ENCODE measurements around the gene UBE2D1.

DNA sequence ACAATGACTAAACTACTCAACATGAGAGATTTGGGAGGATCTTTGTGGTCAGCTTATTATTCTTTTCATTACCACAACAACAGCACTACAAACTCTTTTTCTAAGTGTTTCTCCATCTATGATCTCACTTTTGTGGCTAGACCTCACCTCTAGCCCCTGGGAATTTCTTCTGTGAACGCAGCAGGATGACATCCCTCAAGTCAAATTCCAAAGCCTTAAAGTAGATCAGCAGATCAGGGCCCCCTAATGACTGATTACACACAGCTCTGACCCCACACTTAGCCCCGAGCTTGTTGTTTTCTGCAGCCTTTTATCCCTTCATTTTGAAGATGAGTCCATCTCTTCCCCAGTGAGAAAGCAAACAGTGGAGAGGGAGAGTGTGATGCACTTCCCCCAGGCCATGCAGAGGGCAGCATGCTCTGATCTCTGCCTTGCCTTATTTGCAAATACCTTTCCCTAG, 77.7 kb downstream of the UBE2D1 start:
- TF ChIP-seq EP300 (IDR thresholded peaks at IDR 0.05): no peak
- TF ChIP-seq, protein P1, sequence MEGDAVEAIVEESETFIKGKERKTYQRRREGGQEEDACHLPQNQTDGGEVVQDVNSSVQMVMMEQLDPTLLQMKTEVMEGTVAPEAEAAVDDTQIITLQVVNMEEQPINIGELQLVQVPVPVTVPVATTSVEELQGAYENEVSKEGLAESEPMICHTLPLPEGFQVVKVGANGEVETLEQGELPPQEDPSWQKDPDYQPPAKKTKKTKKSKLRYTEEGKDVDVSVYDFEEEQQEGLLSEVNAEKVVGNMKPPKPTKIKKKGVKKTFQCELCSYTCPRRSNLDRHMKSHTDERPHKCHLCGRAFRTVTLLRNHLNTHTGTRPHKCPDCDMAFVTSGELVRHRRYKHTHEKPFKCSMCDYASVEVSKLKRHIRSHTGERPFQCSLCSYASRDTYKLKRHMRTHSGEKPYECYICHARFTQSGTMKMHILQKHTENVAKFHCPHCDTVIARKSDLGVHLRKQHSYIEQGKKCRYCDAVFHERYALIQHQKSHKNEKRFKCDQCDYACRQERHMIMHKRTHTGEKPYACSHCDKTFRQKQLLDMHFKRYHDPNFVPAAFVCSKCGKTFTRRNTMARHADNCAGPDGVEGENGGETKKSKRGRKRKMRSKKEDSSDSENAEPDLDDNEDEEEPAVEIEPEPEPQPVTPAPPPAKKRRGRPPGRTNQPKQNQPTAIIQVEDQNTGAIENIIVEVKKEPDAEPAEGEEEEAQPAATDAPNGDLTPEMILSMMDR (IDR thresholded peaks at IDR 0.05): no peak

Data from sigmoid colon (tissue), 4 donors.